SK-N-MC (cell line): ENCODE data around the gene NHSL1.

Source experiments
- DNase-seq: peaks from one replicate; pipeline ENCODE4 v3.0.0-alpha.2; 2011; ENCODE audit warnings: low read depth, low spot score
- H3K27ac ChIP-seq: fragments of 200-600 bp; sonication (generic); 2 replicates; pipeline ENCODE4 v1.5.1; 2016; ENCODE audit warnings: mixed run types
- H3K36me3 ChIP-seq: fragments of 200-600 bp; sonication (generic); 2 replicates; pipeline ENCODE4 v1.6.1; 2017; ENCODE audit warnings: antibody characterized with exemption, low read length, mixed read lengths; ENCODE audit not compliant: insufficient read depth
- H3K4me3 ChIP-seq: fragments of 200-600 bp; sonication (generic); 2 replicates; pipeline ENCODE4 v1.5.1; 2016
- H3K9ac ChIP-seq: fragments of 200-600 bp; sonication (generic); 2 replicates; pipeline ENCODE4 v1.8.0; 2017; ENCODE audit warnings: mixed run types, mixed read lengths; ENCODE audit not compliant: insufficient read length
- H3K9me3 ChIP-seq: fragments of 200-600 bp; sonication (generic); 2 replicates; pipeline ENCODE4 v1.6.1; 2017; ENCODE audit warnings: low read depth, mild to moderate bottlenecking, antibody characterized with exemption, low read length, moderate library complexity, mixed read lengths
- EZH2 ChIP-seq: fragments of 200-600 bp; sonication (generic); IDR thresholded peaks from one replicate; pipeline ENCODE4 v1.6.1; 2017; ENCODE audit warnings: antibody characterized with exemption
- FOXP2 ChIP-seq: optimal IDR thresholded peaks from 2 replicates; pipeline ENCODE3; 2011; ENCODE audit warnings: mild to moderate bottlenecking, moderate library complexity; ENCODE audit not compliant: insufficient read depth; ENCODE audit errors: extremely low read length, control extremely low read depth
- POLR2AphosphoS5 ChIP-seq: IDR thresholded peaks from 2 replicates; pipeline ENCODE4 v1.6.1; 2012; ENCODE audit warnings: mild to moderate bottlenecking, low read depth, low read length, borderline replicate concordance

NHSL1 gene

DNA sequence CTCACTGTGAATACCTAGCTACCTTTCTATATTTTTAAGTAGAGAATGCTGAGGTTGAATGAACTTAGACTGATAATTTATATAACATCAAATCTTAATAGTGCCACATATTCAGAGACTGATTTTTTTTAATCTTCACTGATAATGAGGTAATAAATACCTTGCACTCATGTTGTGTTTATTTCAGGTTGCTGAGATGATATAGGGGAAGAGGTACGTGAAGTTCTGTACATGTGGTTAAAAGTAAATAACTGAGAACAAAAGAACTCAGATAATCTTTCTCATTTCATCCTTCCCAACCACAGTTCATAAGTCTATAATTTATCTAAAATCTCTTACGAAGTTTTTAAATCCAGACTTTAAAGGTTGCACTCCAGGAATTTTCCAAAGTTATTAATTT, 6.4 kb downstream of the NHSL1 start:
- TF ChIP-seq EZH2 (no peak), FOXP2 (no peak), POLR2AphosphoS5 (no peak)
- H3K36me3 ChIP-seq = no peaks in the 10 kb centered on the region
- H3K9ac ChIP-seq = no peak overlapping the region
- H3K4me3 ChIP-seq = peak overlapping the region; percentile 56
- H3K9me3 ChIP-seq = no peaks in the 10 kb centered on the region
- H3K27ac ChIP-seq = no peak overlapping the region
- no peak for DNase-seq

DNA sequence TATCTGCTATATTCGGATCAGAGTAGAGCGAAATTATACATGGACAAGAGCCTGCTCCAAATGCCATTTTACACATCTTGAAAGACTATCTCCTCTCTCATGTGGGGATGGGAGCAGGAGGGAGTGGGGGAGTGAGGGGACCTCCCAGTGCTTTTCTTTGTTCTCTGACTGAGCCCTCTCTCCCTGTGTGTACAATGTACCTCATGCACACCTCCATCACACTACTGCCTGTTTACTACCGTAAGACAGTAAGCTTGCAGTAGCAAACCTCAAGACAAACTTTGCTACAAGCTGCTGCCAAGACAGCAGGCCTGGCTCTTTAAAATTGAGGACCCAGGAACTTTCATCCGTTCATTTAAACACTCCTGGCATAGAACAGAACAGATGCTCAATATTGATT, 7.2 kb downstream of the NHSL1 start:
- H3K4me3 ChIP-seq = no peak overlapping the region
- H3K36me3 ChIP-seq = no peaks in the 10 kb centered on the region
- no peak overlapping the region for H3K27ac ChIP-seq
- no peak for TF ChIP-seq FOXP2
- TF ChIP-seq EZH2 = no peak
- no peak for TF ChIP-seq POLR2AphosphoS5
- no peak for DNase-seq
- H3K9ac ChIP-seq = no peak overlapping the region
- H3K9me3 ChIP-seq = no peaks in the 10 kb centered on the region

DNA sequence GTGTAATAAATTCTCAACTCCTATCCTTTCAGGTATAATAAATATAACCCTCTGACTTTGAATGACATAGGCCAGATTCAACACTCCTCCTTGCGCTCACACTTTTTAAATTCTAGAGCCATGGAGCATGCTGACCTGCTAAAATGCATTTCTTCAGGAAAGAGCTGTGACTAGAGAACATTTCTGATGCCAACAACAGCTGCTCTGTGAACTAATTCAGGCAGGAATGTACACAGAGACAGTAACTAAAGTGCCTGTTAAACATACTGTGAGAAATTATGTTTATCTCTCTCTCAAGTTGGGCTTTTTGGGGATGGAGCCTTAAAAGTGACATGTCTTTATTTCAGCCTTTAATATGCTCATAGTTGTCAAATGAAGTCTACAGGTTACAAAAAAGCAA, 8.3 kb downstream of the NHSL1 start:
- no peak for DNase-seq
- no peaks in the 10 kb centered on the region for H3K9me3 ChIP-seq
- no peak overlapping the region for H3K9ac ChIP-seq
- no peak for TF ChIP-seq POLR2AphosphoS5
- no peaks in the 10 kb centered on the region for H3K36me3 ChIP-seq
- H3K4me3 ChIP-seq = no peak overlapping the region
- H3K27ac ChIP-seq = no peak overlapping the region

DNA sequence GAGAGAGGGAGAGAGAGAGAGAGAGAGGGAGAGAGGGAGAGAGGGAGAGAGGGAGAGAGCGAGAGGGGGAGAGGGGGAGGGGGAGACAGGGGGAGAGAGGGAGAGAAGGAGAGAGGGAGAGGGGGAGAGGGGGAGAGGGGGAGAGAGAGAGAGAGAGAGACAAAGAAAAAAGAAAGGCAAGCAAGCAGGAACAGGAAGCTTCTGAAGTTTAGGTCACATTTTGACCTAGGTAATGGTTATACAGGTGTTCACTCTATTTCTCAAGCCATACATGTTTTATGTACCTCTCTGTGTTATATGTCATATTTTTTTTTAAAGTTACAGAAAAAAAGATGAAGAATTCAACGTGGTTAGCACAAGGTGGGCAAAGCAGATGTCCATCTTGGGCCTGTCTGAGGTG, 9.4 kb downstream of the NHSL1 start:
- TF ChIP-seq EZH2 (no peak), POLR2AphosphoS5 (no peak), FOXP2 (no peak)
- Histone ChIP-seq H3K9ac (no peak overlapping the region), H3K4me3 (no peak overlapping the region), H3K9me3 (no peaks in the 10 kb centered on the region), H3K36me3 (no peaks in the 10 kb centered on the region), H3K27ac (no peak overlapping the region)
- no peak for DNase-seq

DNA sequence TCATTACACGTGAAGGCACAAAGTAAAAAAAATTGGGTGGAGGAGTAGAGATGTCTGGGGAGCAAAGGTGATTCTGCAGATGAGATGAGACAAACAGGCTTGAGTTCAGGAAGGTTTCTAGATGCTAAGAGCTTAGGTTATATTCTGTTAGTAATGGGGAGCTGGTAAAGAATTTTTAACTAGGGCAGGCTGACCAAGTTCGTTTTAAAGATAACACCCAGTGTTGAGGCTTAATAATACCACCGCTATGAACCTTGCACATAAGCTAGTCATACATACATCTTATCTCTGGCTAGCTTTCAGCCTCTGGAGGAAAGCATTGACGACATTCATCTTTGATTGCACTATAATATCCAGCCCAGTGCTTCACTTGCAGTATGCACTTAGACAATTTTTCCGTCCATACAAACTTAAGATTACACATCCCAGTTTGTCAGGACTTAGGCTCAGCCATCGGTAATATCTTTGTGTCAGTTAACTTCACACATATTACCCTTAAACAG, 12.1 kb downstream of the NHSL1 start:
- TF ChIP-seq POLR2AphosphoS5 = no peak
- no peak for TF ChIP-seq FOXP2
- no peak for TF ChIP-seq EZH2
- Histone ChIP-seq H3K9ac (no peak overlapping the region), H3K4me3 (no peak overlapping the region), H3K36me3 (no peaks in the 10 kb centered on the region), H3K9me3 (no peaks in the 10 kb centered on the region), H3K27ac (no peak overlapping the region)
- no peak for DNase-seq

DNA sequence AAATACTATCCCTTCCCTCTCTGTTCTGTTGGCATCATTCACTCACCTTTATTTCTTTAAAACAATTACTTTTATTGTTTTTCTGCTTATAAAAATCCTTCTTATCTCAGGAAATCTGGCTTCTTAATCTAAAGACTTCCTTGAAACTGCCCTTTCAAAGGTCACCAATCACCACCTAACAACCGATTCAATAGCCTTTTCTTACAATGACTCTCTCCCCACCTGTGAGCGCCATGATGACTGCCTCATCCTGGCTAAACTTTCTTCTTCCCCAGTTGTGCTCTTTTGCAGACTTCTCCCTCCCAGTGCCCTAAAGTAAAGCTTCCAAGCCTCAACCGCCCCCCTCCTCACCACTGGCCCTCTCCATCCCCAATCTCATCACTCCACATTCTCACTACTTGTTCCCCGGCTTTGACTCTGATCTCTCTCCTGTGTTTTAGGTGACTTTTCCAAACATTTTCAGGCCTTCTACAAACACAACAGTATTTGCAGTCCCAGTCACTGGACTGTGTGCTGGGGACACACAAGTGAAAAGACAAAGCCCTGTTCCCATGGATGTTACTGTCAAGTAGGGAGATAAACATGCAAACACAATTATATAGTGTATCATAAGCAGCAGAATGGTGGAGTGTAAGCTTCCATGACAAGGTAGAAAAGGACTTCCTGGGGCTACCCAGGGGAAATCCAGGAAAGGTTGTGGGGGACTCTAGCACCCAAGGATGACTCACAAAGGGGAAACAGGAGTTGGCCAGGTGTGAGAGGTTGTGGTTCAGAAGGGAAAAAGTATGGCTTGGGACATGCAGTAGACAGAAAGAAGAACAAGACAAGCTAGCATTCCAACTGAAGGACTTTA, 12.8 kb downstream of the NHSL1 start:
- no peak for DNase-seq
- H3K4me3 ChIP-seq = no peak overlapping the region
- H3K9me3 ChIP-seq = no peaks in the 10 kb centered on the region
- TF ChIP-seq FOXP2 (no peak), EZH2 (no peak), POLR2AphosphoS5 (no peak)
- H3K27ac ChIP-seq = no peak overlapping the region
- no peak overlapping the region for H3K9ac ChIP-seq
- no peaks in the 10 kb centered on the region for H3K36me3 ChIP-seq

DNA sequence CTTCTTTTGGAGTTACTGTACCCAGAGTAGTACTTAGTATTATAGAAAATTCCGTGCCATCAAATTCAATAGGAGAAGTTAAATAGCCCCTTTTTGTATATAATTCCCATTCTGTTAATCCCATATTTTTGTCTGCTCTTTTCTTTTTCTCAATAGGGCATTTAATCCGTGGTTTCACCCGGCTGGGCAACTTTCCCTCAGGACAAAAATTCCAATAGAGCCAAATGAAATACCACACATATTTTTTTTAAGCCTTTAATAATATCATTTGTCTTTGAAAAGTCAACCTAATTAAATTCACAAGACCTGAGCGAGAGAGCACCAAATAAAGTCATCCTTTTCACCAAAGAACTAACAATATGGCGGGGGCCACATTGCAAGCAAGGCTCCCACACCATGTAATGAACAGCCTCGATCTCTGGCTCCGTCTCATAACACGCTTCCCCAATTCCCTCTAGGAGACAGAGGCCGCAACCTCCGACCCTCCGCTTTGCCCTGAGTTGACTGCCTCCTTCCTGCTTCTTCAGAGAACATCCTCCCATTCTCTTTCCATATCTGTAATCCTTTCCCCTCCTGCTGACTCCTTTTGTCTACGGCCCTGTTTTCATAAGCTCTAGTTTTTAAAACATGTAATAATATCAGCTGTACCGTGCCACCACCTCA, 13.6 kb downstream of the NHSL1 start:
- TF ChIP-seq POLR2AphosphoS5 (no peak), EZH2 (no peak), FOXP2 (no peak)
- H3K4me3 ChIP-seq = no peak overlapping the region
- no peak overlapping the region for H3K27ac ChIP-seq
- no peaks in the 10 kb centered on the region for H3K36me3 ChIP-seq
- no peak for DNase-seq
- H3K9ac ChIP-seq = no peak overlapping the region
- H3K9me3 ChIP-seq = no peaks in the 10 kb centered on the region

DNA sequence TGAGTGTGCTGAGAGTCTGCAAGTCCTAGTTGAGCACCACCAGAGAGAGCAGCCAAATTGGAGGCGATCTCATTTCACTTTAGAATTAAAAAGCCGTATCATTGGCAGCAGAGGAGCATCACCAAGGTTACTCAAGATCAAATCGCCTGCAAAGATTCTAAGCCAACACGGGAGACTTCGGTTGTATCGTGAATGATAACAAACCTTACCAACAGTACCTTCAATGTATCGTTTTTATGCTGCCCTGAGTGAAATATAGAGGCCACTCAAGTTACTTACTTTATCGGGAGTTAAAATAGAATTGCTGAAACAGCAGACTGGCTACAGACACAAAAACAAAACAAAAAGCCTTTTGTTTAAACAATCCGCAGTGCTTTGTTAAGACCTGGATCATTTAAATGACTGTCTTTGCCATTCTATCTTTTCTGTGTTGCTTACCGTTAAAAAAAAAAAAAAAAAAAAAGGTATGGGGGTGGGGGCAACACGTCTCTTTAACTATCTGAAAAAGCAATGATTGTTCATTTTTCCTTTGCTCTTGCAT, 14.2 kb downstream of the NHSL1 start:
- TF ChIP-seq EZH2 = no peak
- TF ChIP-seq POLR2AphosphoS5 = no peak
- TF ChIP-seq FOXP2 = no peak
- H3K27ac ChIP-seq = no peak overlapping the region
- DNase-seq = no peak
- H3K9me3 ChIP-seq = no peaks in the 10 kb centered on the region
- no peak overlapping the region for H3K9ac ChIP-seq
- no peaks in the 10 kb centered on the region; the same call in 1 of the 2 replicates for H3K36me3 ChIP-seq
- H3K4me3 ChIP-seq = no peak overlapping the region
